HCT116 (cell line): ENCODE data around the gene CCNK. TPM values are rescaled to one million over a fixed set of nuclear protein-coding genes. Genes with fewer than 3 reads are reported as not detected.

Source experiments
- ATAC-seq: fragments of 200-7000 bp; cut with Tn5 transposase; 2 replicates; pipeline ENCODE4 v1.9.1; 2020; ENCODE audit warnings: mild to moderate bottlenecking, moderate library complexity
- BruUV-seq: library from RNA; stranded (reverse); fragments of 400-500 nt; replicated peaks from 2 replicates; lab custom pipeline; 2021; lab: Mats Ljungman, UMichigan
- CTCF ChIA-PET: fragments of 300-600 bp; sonication (Branson Sonifier 250); formaldehyde crosslinking; loops from one replicate; lab custom pipeline; 2021; ENCODE audit warnings: antibody characterized with exemption; lab: Charles Lee
- POLR2A ChIA-PET: fragments of 300-600, 350-600 bp; sonication (Branson Sonifier 250); formaldehyde crosslinking; loops from one replicate; lab custom pipeline; 2021; ENCODE audit warnings: antibody characterized with exemption; lab: Charles Lee
- RAD21 ChIA-PET, 2 experiments: fragments of 300-600 bp; sonication (Branson Sonifier 250); formaldehyde crosslinking; loops; one replicate each; lab custom pipeline; 2023; ENCODE audit warnings: low total read pairs in 2 of 2; ENCODE audit not compliant: uncharacterized antibody in 2 of 2, unreplicated experiment in 2 of 2, low non-redundant PET in 1 of 2; lab: Charles Lee
- DNase-seq: peaks from one replicate; pipeline ENCODE4 v3.0.0-alpha.2; 2010; ENCODE audit warnings: low read depth, low spot score
- H2AFZ ChIP-seq: fragments of 200-600 bp; shearing (Covaris generic), sonication (generic); 2 replicates; pipeline ENCODE4 v1.6.1; 2017; ENCODE audit warnings: low read depth, mixed run types, mixed read lengths, antibody characterized with exemption, low read length; ENCODE audit not compliant: poor library complexity, severe bottlenecking
- H3K27ac ChIP-seq: 2 replicates; pipeline ENCODE4 v1.5.1; 2012; ENCODE audit warnings: low read depth, low read length
- H3K27me3 ChIP-seq: fragments of 200-600 bp; sonication (generic); 2 replicates; pipeline ENCODE4 v1.6.1; 2016; ENCODE audit warnings: mixed run types, low read length, mixed read lengths; ENCODE audit not compliant: insufficient read depth
- H3K36me3 ChIP-seq, 2 experiments: fragments of 200-500 bp in 1 of 2; fragments of 200-600 bp in 1 of 2; sonication (Bioruptor generic) in 1 of 2; sonication (generic) in 1 of 2; 2 replicates each; pipeline versions ENCODE4 v1.5.1 to v1.6.1; 2014 to 2016; ENCODE audit warnings: low read length in 2 of 2, inconsistent platforms in 1 of 2, mixed read lengths in 1 of 2, mixed run types in 1 of 2; ENCODE audit not compliant: insufficient read depth in 2 of 2, control insufficient read depth in 1 of 2
- H3K4me1 ChIP-seq, 2 experiments: fragments of 200-600 bp in 1 of 2; sonication (generic) in 1 of 2; 2 replicates each; pipeline versions ENCODE4 v1.5.1 to v1.6.1; 2012 to 2017; ENCODE audit warnings: low read length in 2 of 2, inconsistent platforms in 1 of 2, mild to moderate bottlenecking in 1 of 2, mixed read lengths in 1 of 2, mixed run types in 1 of 2, moderate library complexity in 1 of 2; ENCODE audit not compliant: insufficient read depth in 2 of 2, control insufficient read depth in 1 of 2
- H3K4me2 ChIP-seq: fragments of 200-600 bp; sonication (generic); 2 replicates; pipeline ENCODE4 v1.6.1; 2017; ENCODE audit warnings: mixed run types, low read length, mixed read lengths
- H3K4me3 ChIP-seq, 2 experiments: fragments of 200-600 bp in 1 of 2; sonication (generic) in 1 of 2; replicated peaks in 1 of 2; 2 replicates each; pipeline ENCODE4 v1.5.1; 2011 to 2016; ENCODE audit warnings: low read length in 2 of 2, control low read depth in 1 of 2, low read depth in 1 of 2, mild to moderate bottlenecking in 1 of 2, mixed read lengths in 1 of 2, mixed run types in 1 of 2
- H3K79me2 ChIP-seq: fragments of 200-600 bp; sonication (generic); 2 replicates; pipeline ENCODE4 v1.6.1; 2017; ENCODE audit warnings: mild to moderate bottlenecking, mixed run types, low read length, moderate library complexity, mixed read lengths; ENCODE audit not compliant: insufficient read depth
- H3K9ac ChIP-seq: fragments of 200-600 bp; sonication (generic); 2 replicates; pipeline ENCODE4 v1.6.1; 2016; ENCODE audit warnings: low read length, mixed read lengths
- H3K9me2 ChIP-seq: fragments of 200-600 bp; sonication (generic), shearing (Covaris generic); 2 replicates; pipeline ENCODE4 v1.6.1; 2017; ENCODE audit warnings: mixed run types, mild to moderate bottlenecking, moderate library complexity; ENCODE audit not compliant: insufficient read depth
- H3K9me3 ChIP-seq, 2 experiments: fragments of 200-500 bp in 1 of 2; fragments of 200-600 bp in 1 of 2; sonication (Bioruptor generic) in 1 of 2; sonication (generic) in 1 of 2; 2 replicates each; pipeline ENCODE4 v1.6.1; 2014 to 2017; ENCODE audit warnings: low read length in 2 of 2, mixed read lengths in 2 of 2, inconsistent platforms in 1 of 2, low read depth in 1 of 2, mild to moderate bottlenecking in 1 of 2, mixed run types in 1 of 2, moderate library complexity in 1 of 2; ENCODE audit not compliant: control insufficient read depth in 1 of 2, insufficient read depth in 1 of 2
- H4K20me1 ChIP-seq: fragments of 200-600 bp; sonication (generic), shearing (Covaris generic); 2 replicates; pipeline ENCODE4 v1.6.1; 2017; ENCODE audit warnings: mixed run types, mild to moderate bottlenecking, moderate library complexity; ENCODE audit not compliant: insufficient read depth
- ATF3 ChIP-seq: IDR thresholded peaks from 2 replicates; pipeline ENCODE4 v1.6.1; 2012
- CBX3 ChIP-seq: IDR thresholded peaks from 2 replicates; pipeline ENCODE4 v1.6.1; 2012; ENCODE audit warnings: low read depth
- ELF1 ChIP-seq: IDR thresholded peaks from 2 replicates; pipeline ENCODE4 v1.6.1; 2012; ENCODE audit warnings: low read depth, borderline replicate concordance
- EZH2 ChIP-seq: fragments of 200-600 bp; sonication (generic); IDR thresholded peaks from 2 replicates; pipeline ENCODE4 v1.6.1; 2017; ENCODE audit warnings: antibody characterized with exemption, mixed run types
- FOSL1 ChIP-seq: IDR thresholded peaks from 2 replicates; pipeline ENCODE4 v1.6.1; 2012; ENCODE audit warnings: low read depth
- JUND ChIP-seq: IDR thresholded peaks from 2 replicates; pipeline ENCODE4 v1.6.1; 2012
- POLR2A ChIP-seq: IDR thresholded peaks from 2 replicates; pipeline ENCODE4 v1.7.0; 2011; ENCODE audit warnings: borderline replicate concordance; ENCODE audit not compliant: insufficient read depth, insufficient read length; ENCODE audit errors: extremely low read depth
- POLR2AphosphoS5 ChIP-seq: IDR thresholded peaks from 2 replicates; pipeline ENCODE4 v1.6.1; 2011; ENCODE audit warnings: mild to moderate bottlenecking, low read depth, low read length, moderate library complexity
- RAD21 ChIP-seq: IDR thresholded peaks from 2 replicates; pipeline ENCODE4 v1.6.1; 2012; ENCODE audit warnings: low read depth, mild to moderate bottlenecking
- REST ChIP-seq: IDR thresholded peaks from 2 replicates; pipeline ENCODE4 v1.6.1; 2012; ENCODE audit warnings: low read depth
- SIN3A ChIP-seq: IDR thresholded peaks from 2 replicates; pipeline ENCODE4 v1.6.1; 2012; ENCODE audit warnings: low read depth
- SP1 ChIP-seq: IDR thresholded peaks from 2 replicates; pipeline ENCODE4 v1.6.1; 2012; ENCODE audit warnings: low read depth
- SRF ChIP-seq: IDR thresholded peaks from 2 replicates; pipeline ENCODE4 v1.6.1; 2012; ENCODE audit warnings: low read depth
- YY1 ChIP-seq: IDR thresholded peaks from 2 replicates; pipeline ENCODE4 v1.6.1; 2011; ENCODE audit warnings: low read length, low read depth, moderate library complexity, mild to moderate bottlenecking; ENCODE audit not compliant: insufficient replicate concordance; ENCODE audit errors: extremely low read depth
- ZFX ChIP-seq: fragments of 450-650 bp; IDR thresholded peaks from 2 replicates; pipeline ENCODE4 v1.6.1; 2017
- ZNF274 ChIP-seq: fragments of 200-500 bp; sonication (Bioruptor generic); IDR thresholded peaks from 2 replicates; pipeline ENCODE4 v1.6.1; 2014; ENCODE audit warnings: mild to moderate bottlenecking, low read depth, low read length, inconsistent platforms
- intact Hi-C: fragments of 100-400 bp; cut with micrococcal nuclease; formaldehyde crosslinking; loops from 2 replicates; pipeline ENCODE4 v1.10.0; 2022
- total RNA-seq: library from RNA; stranded (reverse); gene quantifications from one replicate; pipeline ENCODE4 v1.2.1, GENCODE V29; 2021; ENCODE audit not compliant: unreplicated experiment

CCNK gene
- total RNA-seq, 1 experiment from 2014 or later = 68.2 TPM

- H3K4me1 ChIP-seq = no peaks in the 10 kb centered on the region
- intact Hi-C loops = no loop called here
- ChIA-PET POLR2A (no interaction called here), CTCF (no interaction called here)
- H3K9ac ChIP-seq = no peak overlapping the region
- H3K9me3 ChIP-seq = no peaks in the 10 kb centered on the region
- no peak overlapping the region for H3K4me2 ChIP-seq
- H3K9me2 ChIP-seq = no peaks in the 10 kb centered on the region
- no peak for DNase-seq
- no peak for TF ChIP-seq ATF3
- TF ChIP-seq EZH2 = no peak
- TF ChIP-seq FOSL1 = no peak
- no peak for TF ChIP-seq POLR2A
- TF ChIP-seq SRF = no peak
- TF ChIP-seq SIN3A = no peak
- no peak for TF ChIP-seq JUND
- TF ChIP-seq YY1 = no peak
- TF ChIP-seq, all 23 proteins: peak for 0
- H3K27me3 ChIP-seq = no peaks in the 10 kb centered on the region
- no peak overlapping the region for H3K27ac ChIP-seq
- no peak for ATAC-seq
- no peak overlapping the region for H2AFZ ChIP-seq
- peaks cover 33 to 62% of the 10 kb centered on the region in 2 experiments for H3K36me3 ChIP-seq
- no peaks in the 10 kb centered on the region for H4K20me1 ChIP-seq
- H3K79me2 ChIP-seq = no peaks in the 10 kb centered on the region
- RAD21 ChIA-PET = no interaction called here
- BruUV-seq = no TSS peak
- no peak overlapping the region for H3K4me3 ChIP-seq
Measured at GRCh38 chr14:99506276-99506675, 25.1 kb downstream of the CCNK start.

DNA sequence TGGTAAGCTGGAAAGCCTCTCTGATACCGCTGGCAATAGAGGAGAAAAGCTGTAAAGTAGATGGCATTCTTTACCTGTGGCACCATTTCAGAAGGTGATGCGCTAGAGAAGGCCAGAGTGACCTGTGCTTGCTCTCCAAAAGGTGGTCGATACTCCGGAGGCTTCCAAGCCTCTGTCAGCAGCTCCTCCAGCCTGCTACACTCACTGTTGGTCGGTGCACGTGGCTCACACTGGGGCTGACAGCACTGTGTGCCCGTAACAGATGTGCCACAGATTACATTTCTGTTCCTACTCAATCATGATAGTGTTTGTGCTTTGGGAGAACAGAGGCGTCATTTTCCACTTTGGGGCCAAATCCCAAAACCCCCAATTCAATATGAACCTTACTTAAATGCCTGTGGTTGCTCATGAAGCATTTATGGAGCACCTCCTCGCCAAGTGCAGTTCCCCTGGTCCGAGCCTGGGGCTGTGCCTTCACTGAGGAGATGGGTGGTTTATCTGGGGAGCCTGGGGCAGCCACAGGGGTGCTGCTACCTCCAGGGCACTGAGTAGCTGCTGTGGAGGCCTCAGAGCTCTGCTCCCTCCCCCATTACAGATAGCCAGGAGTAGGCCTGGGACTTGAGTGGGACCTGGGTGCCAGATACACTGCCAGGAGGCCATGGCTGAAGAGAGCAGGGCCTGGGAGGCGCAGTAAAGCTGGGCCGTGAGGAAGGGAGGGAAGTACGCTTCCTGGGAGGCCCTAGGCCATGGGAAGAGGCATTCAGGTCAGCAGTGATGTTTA, 26.8 kb downstream of the CCNK start:
- Histone ChIP-seq H3K27me3 (no peaks in the 10 kb centered on the region), H3K4me3 (no peak overlapping the region), H3K79me2 (no peaks in the 10 kb centered on the region), H3K27ac (no peak overlapping the region), H4K20me1 (no peaks in the 10 kb centered on the region), H3K4me1 (no peaks in the 10 kb centered on the region), H3K9me2 (no peaks in the 10 kb centered on the region), H3K36me3 (peaks cover 28 to 46% of the 10 kb centered on the region in 2 experiments), H3K4me2 (no peak overlapping the region), H2AFZ (no peak overlapping the region), H3K9ac (no peak overlapping the region), H3K9me3 (no peaks in the 10 kb centered on the region)
- CTCF ChIA-PET = no interaction called here
- POLR2A ChIA-PET = no interaction called here
- BruUV-seq = no TSS peak
- RAD21 ChIA-PET = no interaction called here
- intact Hi-C loops = no loop called here
- DNase-seq = no peak
- no peak for ATAC-seq
- TF ChIP-seq REST (no peak), YY1 (no peak), POLR2A (no peak), ZFX (no peak), POLR2AphosphoS5 (no peak), ELF1 (no peak), CBX3 (no peak), RAD21 (no peak), ATF3 (no peak), ZNF274 (no peak), SP1 (no peak)
